ENCODE measurements around the gene KLF7.

- TF ChIP-seq TCF12 (IDR thresholded peaks at IDR 0.05; ENCODE audit: low read depth) (no peak), EP300 (IDR thresholded peaks at IDR 0.05; ENCODE audit: borderline replicate concordance) (no peak), TEAD4 (IDR thresholded peaks at IDR 0.05) (no peak), YY1 (IDR thresholded peaks at IDR 0.05; ENCODE audit: low read depth) (no peak), NFIC (IDR thresholded peaks at IDR 0.05) (no peak), CEBPB (IDR thresholded peaks at IDR 0.05) (no peak), TAF1 (IDR thresholded peaks at IDR 0.05; ENCODE audit: low read depth) (no peak), ZBTB7A (IDR thresholded peaks at IDR 0.05; ENCODE audit: low read depth) (no peak), EGR1 (IDR thresholded peaks at IDR 0.05) (no peak), REST (IDR thresholded peaks at IDR 0.05; ENCODE audit: low read depth) (no peak), FOXM1 (IDR thresholded peaks at IDR 0.05; ENCODE audit: borderline replicate concordance, low read depth) (no peak), USF1 (IDR thresholded peaks at IDR 0.05) (no peak)
Measured at GRCh38 chr2:207201416-207201815, 35.7 kb upstream of the KLF7 start.

All from Ishikawa (cell line).